NAMALWA (cell line): Measurements from ENCODE around the gene EIPR1.
A peak's percentile ranks its signal among the peaks of the same experiment; 100 is the strongest.

Experiments used
- DNase-seq: peaks from one replicate; pipeline ENCODE4 v3.0.0-alpha.2; 2015; ENCODE audit warnings: low spot score

The EIPR1 gene

GRCh38 chr2:3246928-3247714, 130.5 kb downstream of the EIPR1 start:
- DNase-seq = no peak

GRCh38 chr2:3246406-3246805, 131.2 kb downstream of the EIPR1 start:
- DNase-seq = no peak

GRCh38 chr2:3244486-3244885, 133.1 kb downstream of the EIPR1 start:
- no peak for DNase-seq

GRCh38 chr2:3243804-3244203, 133.8 kb downstream of the EIPR1 start:
- DNase-seq = no peak

GRCh38 chr2:3242747-3243369, 134.8 kb downstream of the EIPR1 start:
- DNase-seq = peak; percentile 53

GRCh38 chr2:3241971-3242746, 135.5 kb downstream of the EIPR1 start:
- no peak for DNase-seq

- DNase-seq = no peak
Measured at GRCh38 chr2:3238951-3239841, 138.4 kb downstream of the EIPR1 start.

- DNase-seq = no peak
Measured at GRCh38 chr2:3236300-3237045, 141.1 kb downstream of the EIPR1 start.

- no peak for DNase-seq
Measured at GRCh38 chr2:3233877-3234276, 143.7 kb downstream of the EIPR1 start.

- DNase-seq = no peak
Measured at GRCh38 chr2:3229221-3229620, 148.4 kb downstream of the EIPR1 start.

GRCh38 chr2:3224681-3225080, 152.9 kb downstream of the EIPR1 start:
- DNase-seq = no peak

- no peak for DNase-seq
Measured at GRCh38 chr2:3223080-3223923, 154.3 kb downstream of the EIPR1 start.

GRCh38 chr2:3222636-3223035, 155.0 kb downstream of the EIPR1 start:
- DNase-seq = no peak

- no peak for DNase-seq
Measured at GRCh38 chr2:3219536-3219935, 158.1 kb downstream of the EIPR1 start.

GRCh38 chr2:3217646-3218045, 160.0 kb downstream of the EIPR1 start:
- DNase-seq = no peak

GRCh38 chr2:3216841-3217495, 160.7 kb downstream of the EIPR1 start:
- no peak for DNase-seq

- no peak for DNase-seq
Measured at GRCh38 chr2:3214806-3215404, 162.7 kb downstream of the EIPR1 start.

GRCh38 chr2:3214065-3214464, 163.6 kb downstream of the EIPR1 start:
- no peak for DNase-seq

GRCh38 chr2:3212984-3213383, 164.6 kb downstream of the EIPR1 start:
- DNase-seq = no peak

GRCh38 chr2:3212061-3212362, 165.6 kb downstream of the EIPR1 start:
- DNase-seq = no peak
